ENCODE data around the gene FBN2.

DNA sequence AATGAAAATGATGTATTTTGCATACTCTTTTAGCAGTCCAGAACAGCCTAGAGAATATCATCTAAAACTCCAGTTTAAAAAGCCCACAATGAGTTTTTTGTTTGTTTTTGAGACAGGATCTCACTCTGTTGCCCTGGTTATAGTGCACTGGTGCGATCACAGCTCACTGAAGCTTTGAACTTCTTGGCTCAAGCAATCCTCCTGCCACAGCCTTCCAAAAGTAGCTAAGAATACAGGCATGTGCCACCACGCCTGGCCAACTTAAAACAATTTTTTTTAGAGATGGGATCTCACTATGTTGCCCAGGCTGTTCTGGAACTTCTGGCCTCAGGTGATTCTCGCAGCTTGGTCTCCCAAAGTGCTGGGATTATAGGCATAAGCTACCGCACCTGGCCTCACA lies 175.7 kb downstream of the FBN2 start:
- TF ChIP-seq POLR2A (IDR thresholded peaks at IDR 0.05) (no peak), CTCF (IDR thresholded peaks at IDR 0.05) (no peak)

Data from heart left ventricle (tissue), 13 donors.